Cerebellar cortex (tissue), 1 donor: ENCODE results near the gene CSMD2.

Source experiments
- DNase-seq: peaks from one replicate; pipeline ENCODE4 v3.0.0-alpha.2; 2015; ENCODE audit warnings: low spot score

The CSMD2 gene

DNA sequence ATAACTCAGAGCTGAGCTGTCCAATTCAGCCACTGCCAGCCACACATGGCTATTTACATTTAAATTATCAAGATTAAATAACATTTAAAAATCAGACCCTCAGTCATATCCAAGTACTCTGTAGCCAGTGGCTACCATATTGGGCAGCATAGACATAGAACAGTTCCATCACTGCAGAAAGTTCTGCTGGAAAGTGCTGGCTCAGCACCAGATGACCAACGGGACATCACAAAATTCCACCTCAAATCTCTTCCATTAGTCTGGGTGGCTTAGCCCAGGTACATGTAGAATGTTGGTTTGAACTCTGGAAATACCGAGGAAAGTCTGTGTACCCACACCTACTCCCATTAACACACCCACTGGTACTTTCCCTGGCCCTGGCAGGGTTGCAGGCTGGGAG, 563.3 kb downstream of the CSMD2 start:
- no peak for DNase-seq

DNA sequence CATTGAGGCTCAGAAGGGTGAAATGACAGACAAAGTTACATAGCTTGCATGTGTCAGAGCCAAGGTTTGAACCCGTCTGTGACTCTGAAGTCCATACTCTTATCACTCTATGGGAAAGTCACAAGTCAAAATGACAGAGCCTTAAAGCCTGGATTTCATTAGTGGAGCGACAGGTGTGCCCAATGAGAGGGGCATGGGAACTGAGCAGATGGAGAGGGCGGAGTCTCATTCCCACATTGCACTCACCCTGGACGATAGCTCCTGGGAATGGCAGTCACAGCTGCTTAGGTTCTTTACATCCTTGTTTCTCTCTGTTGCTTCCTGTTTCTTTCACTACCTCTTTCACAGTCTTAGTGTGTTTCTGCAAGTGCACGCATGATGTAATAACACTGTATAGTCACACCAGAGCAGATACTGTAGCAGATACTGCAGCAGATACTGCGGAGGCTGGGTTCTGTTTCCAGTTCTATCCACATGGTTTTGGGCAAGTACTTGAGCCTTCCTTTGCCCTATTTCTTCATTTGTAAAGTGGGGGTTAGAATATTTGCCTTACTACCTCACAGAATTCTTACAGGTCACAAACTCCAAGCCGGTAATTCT, 565.4 kb downstream of the CSMD2 start:
- no peak for DNase-seq

DNA sequence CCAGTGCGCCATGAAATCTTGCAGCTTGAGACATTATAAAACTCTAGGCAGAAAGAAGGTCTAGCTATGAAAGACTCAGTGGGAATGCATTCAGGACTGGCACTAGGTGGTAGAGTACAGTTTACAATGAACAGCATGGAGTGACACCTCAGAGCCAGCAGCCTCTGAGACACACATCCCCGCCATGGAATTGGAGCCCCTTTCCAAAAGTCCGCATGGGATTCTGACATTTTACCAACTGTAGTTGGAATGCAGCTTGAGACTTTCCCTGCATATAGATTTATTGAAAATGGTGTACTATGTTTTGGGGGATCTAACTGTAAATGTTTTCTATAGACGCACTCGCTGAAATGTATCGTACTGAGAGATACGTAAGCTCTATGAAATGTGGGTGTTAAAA, 576.3 kb downstream of the CSMD2 start:
- DNase-seq, result no peak

DNA sequence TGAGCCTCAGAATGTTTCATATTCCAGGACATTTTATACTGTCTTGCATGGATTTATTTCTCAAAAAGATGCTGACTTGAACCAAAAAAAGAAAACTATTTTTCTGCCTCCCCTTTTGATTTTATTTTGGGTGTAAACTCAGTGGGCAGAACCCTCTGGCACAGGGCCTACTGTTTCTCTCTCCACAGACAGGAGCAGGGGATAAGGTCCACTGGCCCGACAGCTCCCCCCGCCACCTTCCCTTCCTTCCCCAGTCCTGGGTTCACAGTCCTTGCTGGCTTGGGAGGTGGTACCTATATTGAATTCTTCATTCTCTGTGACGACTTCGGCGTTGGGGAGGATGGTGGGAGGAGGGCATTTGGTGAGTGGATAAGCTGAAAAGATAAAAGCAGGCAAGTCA, 578.2 kb downstream of the CSMD2 start:
- no peak for DNase-seq

DNA sequence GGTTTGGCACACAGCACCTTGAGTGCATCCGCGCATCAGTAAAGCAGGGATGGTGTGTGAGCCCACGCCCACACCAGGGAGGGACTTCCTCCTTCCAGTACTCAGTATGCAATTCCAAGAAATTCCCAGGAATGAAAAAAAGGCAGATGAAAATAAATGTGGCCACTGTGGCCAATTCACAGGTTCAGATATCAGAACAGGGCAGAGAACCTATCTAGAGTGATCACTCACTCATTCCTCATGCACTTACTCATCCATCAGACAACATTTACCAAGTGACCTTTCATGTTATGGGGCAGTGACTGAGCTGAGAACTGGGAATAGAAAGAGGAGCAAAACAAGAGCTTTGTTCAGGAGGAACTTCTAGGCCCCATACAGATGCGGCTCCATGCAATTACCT, 578.9 kb downstream of the CSMD2 start:
- DNase-seq, result no peak

DNA sequence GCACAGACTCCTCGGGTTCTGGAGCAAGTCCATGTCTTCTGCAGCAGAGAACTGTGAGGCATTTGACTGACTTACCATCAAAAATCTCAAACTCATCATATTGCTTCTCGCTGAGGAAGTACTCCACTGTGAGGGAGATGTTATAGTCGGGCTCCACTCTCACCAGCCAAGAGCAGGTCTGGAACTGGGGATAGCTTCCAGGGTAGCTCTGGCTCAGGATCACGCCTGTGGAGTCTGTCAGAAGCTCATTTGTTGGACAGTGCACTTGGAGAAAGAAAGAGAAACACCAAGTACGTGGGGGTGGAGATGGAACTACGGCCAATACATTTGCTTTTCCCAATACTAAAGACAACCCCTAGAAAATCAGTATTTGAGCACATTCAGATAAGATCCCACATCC, 581.5 kb downstream of the CSMD2 start:
- DNase-seq, result peak; percentile 35

DNA sequence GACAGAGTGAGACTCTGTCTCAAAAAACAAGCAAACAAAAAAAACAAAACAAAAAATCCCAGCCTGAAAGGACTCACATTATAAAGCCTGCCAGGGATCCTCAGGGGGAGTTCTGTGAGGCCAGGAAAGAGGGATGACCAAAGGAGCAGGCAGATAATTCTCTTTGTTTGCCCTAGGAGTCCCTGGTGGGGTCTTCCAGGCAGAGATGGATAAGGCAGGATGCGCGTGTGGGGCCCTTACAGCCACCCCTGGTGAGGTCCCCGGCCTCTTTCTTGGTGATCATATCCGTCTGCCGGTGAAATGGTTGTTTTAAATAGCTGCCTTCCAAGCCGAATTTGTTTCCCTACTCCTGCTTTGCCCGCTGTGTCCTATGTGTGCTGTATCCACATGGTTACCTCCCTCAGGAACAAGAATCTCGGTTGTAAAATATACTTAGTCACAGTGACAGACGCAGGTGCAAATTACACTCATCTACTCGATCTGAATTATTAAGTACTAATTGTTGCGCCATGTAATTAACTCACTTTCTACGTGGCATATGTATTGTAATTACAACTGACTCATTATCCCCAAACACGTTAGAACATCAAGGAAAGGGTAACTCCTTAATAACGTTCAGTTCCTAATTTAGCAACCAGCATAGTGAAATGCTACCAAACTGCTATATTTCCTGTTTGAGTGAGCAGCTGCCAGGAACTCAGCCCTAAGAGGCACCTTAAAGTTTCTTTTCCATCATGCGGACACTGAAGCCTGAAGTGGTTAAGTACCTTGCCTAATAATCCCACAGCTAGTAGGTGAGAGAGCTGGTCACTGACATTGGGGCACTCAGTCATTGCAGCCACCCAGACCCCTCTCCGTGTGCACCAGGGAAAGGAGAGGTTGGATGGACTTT, 586.2 kb downstream of the CSMD2 start:
- DNase-seq, result no peak

DNA sequence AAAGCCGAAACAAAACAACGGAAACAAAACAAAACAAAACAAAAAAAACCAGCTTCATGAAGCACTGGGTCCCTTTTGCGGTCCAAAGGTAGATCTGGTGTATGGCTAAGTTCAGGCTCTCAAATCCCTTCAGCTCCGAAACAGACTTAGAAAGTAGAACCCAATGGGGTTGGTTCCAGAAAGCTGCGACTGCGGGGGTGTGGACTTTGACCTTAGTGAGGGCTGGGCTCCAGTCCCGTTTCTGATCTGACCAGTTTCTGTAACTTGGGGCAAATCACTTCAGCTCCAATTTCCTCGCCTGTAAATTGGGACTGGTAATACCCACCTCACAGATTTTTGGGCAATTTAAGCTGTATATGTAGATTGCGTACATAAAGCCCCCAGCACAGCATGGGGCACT, 587.4 kb downstream of the CSMD2 start:
- no peak for DNase-seq

DNA sequence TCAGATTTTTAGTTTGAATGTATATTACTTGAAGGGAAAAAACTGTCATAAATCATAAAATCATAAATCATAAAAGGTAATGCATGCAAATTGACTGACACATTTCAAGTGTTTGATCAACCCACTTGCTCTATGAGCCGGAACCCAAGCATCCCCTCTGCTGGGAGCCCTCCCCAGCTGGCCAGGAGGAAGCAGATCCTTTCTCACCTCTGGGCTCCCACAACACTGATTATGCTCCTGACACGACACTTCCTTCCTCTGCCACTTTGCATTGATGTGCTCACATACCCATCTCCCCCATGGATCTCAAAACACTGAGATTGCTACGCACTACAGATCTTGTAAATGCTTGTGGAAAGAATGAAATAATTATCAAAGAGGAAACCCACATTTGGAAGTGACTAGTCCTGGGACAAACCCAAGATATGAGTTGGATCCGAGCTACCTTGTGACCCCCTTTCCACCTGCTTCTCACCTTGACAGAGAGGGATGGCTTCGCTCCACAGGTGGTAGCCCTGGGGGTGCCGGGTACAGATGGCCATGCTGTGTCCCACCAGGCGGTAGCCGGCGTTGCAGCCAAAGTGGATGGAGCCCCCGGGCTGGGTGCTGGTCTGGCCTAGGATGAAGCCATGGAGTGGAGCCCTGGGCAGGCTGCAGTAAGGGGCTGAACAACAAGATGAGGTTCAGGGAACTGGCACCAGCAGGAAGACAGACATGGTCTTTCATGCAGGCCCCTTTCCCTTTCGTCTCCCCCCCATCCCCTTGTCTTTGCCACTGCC, 588.0 kb downstream of the CSMD2 start:
- no peak for DNase-seq

DNA sequence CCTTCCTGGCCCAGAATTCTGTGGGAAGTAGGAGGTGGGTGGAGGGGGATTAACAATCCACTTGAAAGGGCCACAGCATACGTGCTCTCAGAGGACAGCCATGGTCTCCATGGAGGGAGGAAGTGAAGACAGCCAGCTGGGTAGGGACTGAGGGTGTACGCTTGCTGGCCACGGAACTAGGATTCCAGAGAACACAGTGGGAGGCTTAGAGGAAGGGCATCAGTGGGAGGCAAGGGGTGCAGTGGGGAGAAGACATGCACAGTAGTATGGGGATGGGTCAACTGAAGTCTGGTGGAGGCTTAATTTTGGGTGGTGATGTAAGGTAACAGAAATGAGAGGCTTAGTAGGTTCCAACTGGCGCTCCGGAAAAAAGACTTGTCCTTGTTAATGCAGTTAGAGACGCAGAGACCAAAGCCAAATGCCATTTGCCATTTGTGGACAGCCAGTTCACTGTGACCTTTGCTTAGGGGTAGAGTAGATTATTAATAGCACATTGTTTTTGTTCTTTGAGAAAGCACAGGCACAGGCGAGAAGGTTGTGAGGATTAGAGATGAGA, 589.6 kb downstream of the CSMD2 start:
- no peak for DNase-seq

DNA sequence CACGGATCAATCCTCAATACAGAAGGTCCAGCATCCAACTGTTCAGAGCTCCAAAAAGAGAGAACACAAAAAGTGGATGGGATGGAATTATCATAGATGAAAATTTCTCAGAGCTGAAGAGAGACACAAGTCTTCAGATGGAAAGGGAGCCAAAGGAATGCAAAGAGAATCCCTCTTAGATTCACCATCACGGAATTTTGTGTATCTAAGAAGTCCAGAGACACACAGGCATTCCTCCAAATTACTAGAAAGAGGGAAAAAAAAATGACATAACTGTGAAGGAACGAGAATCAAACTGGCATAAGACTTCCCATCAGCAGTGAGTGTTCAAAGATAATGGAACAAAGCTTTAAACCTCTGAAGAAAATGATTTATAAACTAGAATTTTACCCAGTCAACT, 591.4 kb downstream of the CSMD2 start:
- DNase-seq, result no peak

DNA sequence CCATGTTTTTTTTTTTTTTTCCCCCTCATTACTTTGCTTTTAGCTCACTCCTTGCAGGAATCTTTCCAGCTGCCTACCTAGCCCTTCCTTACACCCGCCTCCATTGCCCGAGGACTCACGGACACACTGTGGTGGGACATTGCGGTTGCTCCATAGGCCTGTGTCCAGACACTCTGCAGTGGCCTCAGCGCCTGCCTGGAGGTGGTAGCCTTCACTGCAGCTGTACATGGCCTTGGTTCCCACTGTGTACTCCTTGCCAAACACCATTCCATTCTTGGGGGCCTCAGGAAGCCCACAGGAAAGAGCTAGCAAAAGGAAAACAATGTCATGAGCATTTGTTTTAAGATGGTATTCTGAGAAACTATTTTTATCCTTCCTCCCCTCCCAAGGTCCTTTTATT, 592.6 kb downstream of the CSMD2 start:
- DNase-seq, result no peak

DNA sequence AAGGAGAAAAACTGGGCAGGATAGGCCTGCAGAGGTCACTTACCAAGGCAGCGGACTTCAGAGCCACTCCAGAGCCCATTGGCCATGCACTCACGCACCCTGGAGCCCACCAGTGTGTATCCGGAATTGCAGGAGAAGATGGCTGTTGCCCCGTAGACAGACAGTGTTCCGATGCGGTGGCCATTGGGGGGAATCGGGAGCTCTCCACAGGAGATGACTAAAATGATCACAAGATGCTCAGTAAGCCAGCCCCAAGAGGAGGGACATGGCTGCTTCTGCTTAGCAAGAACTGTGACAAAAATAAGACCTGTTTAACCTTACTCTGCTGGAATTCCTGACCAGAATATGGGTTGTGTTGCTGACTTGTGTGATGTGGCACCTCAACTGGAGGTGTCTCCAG, 595.7 kb downstream of the CSMD2 start:
- DNase-seq, result no peak

DNA sequence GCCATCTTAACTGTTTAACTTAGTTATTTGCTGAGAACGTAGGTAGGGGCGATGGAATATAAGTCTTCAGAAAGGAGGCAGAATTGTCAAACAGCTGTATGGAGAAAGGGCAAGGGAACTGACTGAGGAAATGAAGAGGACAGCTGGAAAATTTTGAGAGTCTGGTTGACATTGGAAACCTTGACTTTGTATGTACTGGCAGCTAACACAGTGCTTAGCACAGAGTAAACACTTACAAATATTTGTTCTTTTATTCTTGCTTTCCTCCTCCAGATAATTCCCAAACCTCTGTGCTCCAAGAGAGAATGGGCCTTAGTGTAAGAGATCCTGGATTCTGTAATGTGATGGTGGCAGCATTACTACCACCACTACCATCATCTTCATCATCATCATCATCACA, 601.3 kb downstream of the CSMD2 start:
- no peak for DNase-seq

DNA sequence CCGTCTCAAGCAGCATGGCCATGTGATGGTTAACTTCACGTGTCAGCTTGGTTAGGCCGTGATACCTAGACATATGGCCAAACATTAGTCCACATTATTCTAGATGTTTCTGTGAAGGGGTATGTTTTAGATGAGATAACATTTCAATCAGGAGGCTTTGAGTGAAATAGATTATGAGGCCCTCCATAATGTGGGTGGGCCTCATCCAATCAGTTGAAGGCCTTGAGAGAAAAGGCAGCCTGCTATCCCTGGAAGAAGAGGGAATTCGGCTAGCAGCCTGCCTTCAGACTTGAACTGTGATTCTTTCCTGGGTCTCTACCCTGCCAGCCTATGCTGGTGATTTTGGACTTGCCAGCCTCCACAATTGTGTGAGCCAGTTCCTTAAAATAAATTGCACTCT, 602.5 kb downstream of the CSMD2 start:
- no peak for DNase-seq

DNA sequence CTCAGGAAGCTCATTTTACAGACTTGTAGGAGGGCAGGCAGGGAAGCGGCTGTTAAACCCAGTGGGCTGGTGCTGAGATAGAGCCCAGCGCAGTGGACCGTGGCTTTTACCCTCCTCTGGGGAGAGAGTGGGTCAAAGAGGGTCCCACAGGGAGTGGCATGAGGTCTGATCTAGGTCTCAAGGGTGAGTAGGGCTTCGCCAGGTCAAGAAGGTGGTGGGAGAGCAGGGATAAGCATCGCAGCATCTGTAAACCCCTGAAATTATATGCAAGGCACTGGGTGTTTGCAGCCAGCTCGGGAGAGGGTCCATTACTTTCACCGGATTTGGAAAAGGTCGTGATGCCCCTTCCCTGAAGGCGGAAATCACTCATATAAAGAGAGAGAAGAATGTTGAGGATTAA, 603.5 kb downstream of the CSMD2 start:
- no peak for DNase-seq

DNA sequence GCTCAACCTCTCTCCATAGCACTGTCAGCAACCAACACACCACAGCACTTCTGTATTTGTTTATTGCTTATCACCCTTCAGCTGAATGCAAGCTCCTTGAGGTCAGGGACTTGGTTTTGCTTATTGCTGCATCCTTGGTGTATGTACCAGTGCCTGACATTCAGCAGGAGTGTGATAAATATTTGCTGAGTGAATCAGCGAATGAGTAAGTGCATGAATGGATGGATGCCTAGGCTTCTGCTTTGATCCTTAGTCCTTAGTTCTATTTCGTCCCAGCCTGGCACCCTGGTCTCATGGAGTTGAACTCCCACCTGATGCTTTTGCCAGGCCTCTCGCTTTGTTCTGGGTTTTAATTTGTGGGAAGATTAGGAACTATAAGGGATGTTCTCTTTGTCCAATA, 604.4 kb downstream of the CSMD2 start:
- DNase-seq, result no peak

DNA sequence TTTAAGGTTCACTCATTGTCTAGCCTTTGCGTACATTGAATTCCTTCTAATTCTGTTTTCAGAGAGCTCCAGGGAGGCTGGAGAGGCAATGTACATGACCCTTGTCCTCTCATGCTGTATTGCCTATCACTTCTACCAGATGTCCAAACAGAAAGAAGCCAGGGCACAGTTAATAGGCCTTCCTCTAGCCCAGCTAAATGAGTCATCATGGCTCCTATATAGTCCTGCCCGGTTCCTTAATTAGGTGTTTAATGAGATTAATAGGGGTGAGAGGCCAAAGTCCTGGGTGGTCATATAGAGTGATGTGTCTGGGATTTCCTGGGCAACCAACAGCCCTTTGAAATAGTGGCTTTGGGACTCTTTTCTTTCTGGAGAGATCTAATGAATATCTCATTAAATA, 616.3 kb downstream of the CSMD2 start:
- DNase-seq, result no peak

DNA sequence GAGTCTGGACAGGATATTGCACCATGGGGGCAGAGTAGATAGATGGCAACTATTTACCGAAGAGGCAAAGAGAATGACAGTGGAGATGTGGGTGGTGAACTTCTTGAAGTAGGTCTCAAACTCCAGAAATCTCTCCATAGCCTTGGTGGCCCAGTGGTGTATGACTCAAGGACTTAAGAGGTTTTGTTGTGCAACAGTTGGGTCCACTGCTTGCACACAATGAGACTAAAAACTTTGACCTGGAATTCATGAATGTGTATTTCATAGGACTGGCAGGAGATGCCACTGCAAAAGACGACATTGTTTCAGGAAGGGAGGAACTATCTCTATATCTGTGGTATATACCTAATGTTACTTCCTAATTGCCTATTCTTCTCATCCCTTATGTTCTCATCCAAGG, 616.7 kb downstream of the CSMD2 start:
- no peak for DNase-seq

DNA sequence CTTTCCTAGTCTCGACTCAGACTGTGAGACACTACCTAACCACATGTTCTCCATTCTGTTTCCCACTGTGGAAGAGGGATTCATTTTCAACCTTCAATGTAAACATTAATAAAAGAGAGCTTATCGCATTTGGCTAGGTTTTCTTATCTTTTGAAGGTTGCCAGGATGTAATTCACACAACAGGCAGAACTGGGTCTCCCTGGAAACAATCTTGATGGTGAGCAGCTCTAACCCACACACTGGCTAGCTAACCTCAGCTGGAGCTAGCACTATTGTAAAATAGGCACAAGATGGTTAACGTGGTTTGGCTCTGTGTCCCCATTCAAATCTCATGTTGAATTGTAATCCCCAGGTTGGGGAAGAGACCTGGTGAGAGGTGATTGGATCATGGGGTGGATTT, 617.5 kb downstream of the CSMD2 start:
- no peak for DNase-seq

DNA sequence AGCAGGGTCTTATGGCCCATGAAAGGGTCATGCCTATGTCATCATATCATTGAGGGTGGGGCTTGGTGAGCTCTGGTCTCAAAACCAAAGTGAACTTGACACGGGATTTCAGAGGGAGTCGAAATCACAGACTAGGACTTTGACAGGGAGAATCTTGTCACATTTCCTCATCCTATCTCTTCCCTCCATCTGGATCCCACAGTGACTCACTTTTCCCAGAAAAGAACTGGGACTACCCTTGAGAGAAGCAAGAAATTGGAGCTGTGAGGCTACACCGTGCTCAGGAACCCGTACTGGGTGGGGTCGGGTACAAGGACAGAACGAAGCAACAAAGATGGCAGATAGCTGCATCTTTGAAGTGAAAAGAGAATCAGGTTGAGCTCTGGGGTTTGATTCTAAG, 623.1 kb downstream of the CSMD2 start:
- no peak for DNase-seq

DNA sequence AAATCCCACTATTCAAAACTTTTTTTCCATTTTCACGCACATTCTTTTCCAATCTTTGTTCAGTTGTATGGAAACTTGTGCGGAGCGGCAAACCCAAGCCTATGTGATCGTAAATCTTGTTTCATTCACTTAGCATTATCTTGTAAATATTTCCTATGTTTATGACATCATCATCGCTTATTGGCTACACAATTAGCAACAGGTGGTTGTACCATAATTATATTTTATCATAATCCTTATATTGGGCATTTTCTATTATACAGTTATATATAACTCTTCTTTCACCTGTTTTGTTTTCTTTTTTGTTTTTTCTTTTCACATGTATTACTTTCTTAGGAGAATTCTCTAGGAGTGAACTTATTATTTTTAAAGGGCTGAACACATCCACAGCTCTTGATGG, 627.1 kb downstream of the CSMD2 start:
- no peak for DNase-seq

DNA sequence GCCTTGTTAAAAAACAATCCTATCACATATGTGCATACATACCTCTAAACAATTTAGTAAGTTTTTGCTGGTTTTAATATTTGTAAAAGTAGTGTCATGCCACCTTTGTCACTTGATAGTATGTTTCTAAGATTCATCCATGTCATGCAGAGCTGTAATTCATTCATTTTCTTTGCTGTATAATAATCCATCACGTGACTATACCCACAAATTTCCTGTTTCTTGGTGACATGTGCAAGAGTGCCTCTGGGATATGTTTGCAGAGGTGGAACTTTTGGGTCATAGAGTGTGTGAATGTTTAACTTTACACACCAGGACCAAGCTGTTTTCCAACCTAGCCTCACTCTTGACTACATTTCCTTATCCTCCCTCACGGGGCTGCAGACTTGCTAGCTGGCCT, 629.7 kb downstream of the CSMD2 start:
- DNase-seq, result no peak
